GM21529 (cell line): ENCODE results near the gene RASGEF1B.

Experiments used
- ATAC-seq: cut with Tn5 transposase; IDR thresholded peaks from one replicate; pipeline ENCODE4 v1.9.1; 2021; ENCODE audit not compliant: unreplicated experiment

RASGEF1B gene

DNA sequence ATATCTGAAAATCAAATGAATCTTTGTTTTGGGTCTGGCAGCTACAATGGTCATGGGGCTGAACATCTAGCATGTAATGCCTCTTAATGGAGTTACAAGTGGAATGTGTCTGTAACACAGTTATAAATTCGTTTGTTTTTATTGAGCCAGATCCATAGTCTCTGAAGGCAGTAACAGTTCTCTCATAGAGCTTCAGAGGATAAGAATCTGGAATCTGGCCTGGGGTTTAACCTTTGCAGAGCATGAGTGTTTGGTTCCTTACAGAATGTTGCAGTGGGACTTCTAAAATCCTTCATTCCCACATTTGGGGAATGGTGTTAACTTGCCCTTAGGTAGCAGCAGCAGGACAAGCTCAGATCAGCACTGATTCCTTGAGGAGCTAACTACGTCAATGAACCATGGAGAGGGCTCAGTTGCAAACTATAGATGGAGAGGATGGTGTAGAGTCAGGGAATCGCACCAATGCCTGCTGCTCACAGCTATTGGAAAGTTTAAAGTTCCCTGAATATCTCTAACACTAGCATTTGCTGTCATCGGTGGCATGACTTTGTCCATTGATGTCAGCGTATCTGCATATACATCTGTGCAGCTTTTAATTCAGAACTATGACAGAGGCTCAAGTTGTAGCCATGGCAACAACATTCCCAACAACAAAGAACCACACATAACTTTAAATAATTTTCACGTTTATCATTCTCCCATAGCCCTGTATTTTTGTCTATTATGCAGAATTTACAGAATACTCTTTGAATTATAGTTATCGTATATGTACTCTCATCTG, 72.2 kb downstream of the RASGEF1B start:
- ATAC-seq: no peak

- no peak for ATAC-seq
Observed at GRCh38 chr4:81398379-81398778, 73.3 kb downstream of the RASGEF1B start.

DNA sequence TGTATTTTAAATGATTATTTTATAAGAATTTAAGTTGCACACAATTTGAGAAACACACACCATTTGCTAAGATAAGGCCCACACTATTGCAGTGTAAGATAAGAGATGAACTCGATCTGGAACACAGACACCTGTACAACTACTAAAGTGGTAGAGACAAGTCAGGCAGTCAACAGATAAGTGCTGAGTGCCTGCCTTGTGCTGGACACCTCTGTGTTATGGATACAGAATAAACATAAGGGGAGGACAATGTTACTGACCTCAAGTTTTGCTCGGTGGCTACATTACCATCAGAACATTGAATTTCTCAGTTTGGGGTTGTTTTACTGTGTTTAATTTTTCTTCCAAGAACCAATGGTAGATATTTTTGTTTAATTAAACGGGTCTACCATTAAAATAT, 74.1 kb downstream of the RASGEF1B start:
- ATAC-seq: no peak

- no peak for ATAC-seq
Observed at GRCh38 chr4:81395239-81395638, 76.5 kb downstream of the RASGEF1B start.

DNA sequence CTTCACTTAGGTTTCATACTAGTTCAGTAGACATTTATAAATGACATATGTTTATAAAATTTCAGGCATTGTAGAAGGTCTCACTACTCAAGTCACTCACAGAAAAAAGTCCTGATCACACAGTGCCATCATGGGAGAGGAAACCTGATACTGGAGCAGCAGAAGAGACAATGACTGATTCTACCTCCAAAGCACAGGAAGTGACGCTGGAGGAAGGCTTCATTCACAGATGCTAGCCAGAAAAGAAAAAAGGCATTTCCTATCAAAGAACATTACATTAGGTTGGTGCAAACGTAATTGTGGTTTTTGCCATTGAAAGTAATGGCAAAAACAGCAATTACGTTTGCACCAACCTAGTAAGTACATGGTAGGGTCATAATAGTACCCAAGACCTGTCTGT, 79.5 kb downstream of the RASGEF1B start:
- no peak for ATAC-seq

GRCh38 chr4:81389720-81390119, 82.0 kb downstream of the RASGEF1B start:
- no peak for ATAC-seq

DNA sequence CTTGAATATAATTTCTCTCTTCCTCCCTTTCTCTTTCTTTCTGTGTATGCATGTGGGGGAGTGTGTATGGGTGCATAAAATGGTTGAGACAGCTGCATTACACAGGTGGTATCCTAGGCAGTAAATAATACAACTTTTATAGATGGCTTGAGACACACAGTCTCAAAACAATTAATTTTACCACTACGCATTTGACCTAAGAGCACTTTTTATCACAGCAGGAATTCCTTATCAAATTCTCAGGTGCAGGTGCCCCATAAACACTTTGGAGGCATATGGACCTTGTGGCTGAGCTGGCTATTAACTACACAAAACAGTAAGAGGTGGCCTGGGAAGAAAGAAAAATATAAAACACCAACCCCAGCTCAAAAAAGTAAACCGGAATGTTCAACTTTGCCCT, 91.3 kb downstream of the RASGEF1B start:
- ATAC-seq: no peak

GRCh38 chr4:81378386-81378785, 93.3 kb downstream of the RASGEF1B start:
- ATAC-seq: no peak

DNA sequence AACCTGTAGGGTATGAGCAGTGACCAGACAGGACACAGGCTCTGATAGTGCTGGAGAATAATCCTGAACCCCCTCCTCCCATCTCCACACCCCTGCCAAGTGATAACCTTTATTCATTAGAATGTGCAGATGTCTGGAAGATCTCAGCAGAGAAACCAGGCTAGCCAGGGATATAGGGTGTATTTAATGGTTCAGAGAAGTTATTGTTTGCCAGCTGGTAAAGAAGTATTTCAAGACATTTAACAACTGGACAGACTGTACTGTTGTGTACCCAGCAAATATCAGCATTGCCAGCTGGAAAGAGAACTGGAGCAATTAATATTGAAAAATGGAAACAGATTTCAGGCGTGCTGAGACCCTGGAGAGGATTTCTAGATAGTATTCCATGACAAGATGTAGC, 94.5 kb downstream of the RASGEF1B start:
- no peak for ATAC-seq

DNA sequence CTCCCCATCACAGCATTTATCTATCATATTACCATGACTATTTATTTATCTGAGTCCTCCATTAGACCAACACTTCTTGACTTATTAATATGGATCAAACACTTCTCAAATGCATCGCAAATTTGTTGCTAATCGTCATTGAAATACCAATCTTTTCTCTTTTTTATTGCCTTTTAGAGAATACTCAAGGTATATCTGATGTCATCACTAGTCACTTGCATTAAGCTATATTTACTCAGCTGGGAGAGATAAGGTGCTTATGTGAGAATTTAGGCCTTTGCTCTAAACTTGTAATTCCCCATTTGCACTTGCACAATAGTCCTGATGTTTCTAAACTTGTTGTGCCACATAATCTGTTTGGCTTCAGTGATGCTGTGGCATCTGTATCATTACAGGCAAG, 95.0 kb downstream of the RASGEF1B start:
- no peak for ATAC-seq
